Thyroid gland (tissue), 4 donors: ENCODE data around the gene LDHB. TPM values are rescaled to one million over a fixed set of nuclear protein-coding genes. Genes with fewer than 3 reads are reported as not detected.
A peak's percentile ranks its signal among the peaks of the same experiment; 100 is the strongest.

Experiments used
- DNase-seq, 2 donors: peaks; one replicate each; pipeline ENCODE4 v3.0.0-alpha.2; 2019
- H3K27ac ChIP-seq, 3 donors: fragments of 200-600 bp; sonication (generic); 1 replicate in 2 of 3; 2 replicates in 1 of 3; pipeline ENCODE4 v1.5.1; 2016 to 2019; ENCODE audit warnings: mild to moderate bottlenecking in 1 of 3, moderate library complexity in 1 of 3
- H3K27me3 ChIP-seq: fragments of 200-600 bp; sonication (generic); one replicate; pipeline ENCODE4 v1.5.1; 2019
- H3K36me3 ChIP-seq, 2 donors: fragments of 200-600 bp; sonication (generic); one replicate each; pipeline ENCODE4 v1.5.1; 2016 to 2019
- H3K4me1 ChIP-seq, 2 donors: fragments of 200-600 bp; sonication (generic); one replicate each; pipeline ENCODE4 v1.5.1; 2017 to 2019
- H3K4me3 ChIP-seq, 3 donors: fragments of 200-600 bp; sonication (generic); replicated peaks in 1 of 3; 1 replicate in 2 of 3; 2 replicates in 1 of 3; pipeline ENCODE4 v1.5.1; 2016; ENCODE audit warnings: mild to moderate bottlenecking in 1 of 3
- H3K9me3 ChIP-seq: fragments of 200-600 bp; sonication (generic); one replicate; pipeline ENCODE4 v1.5.1; 2017
- POLR2A ChIP-seq, 2 donors: fragments of 450-650 bp; IDR thresholded peaks; one replicate each; pipeline ENCODE4 v1.6.1; 2017; ENCODE audit warnings: antibody characterized with exemption in 2 of 2, mild to moderate bottlenecking in 2 of 2, moderate library complexity in 1 of 2
- WGBS, 2 donors: methylation state at CpG; one replicate each; pipeline ENCODE4 v1.1.5; 2017; 5-methylcytosine and 5-hydroxymethylcytosine counted together
- intact Hi-C: fragments of 100-400 bp; cut with DNase I; formaldehyde crosslinking; loops from one replicate; pipeline ENCODE4 v1.15.1; 2023
- total RNA-seq, 4 donors: library from RNA; depleted of rRNA; stranded (reverse); fragments of >200 nt; gene quantifications; one replicate each; pipeline ENCODE4 v1.2.3, GENCODE V29; 2016
- TF ChIP-seq, protein P1 (sequence below), 6 experiments: fragments of 200-600 bp in 3 of 6; fragments of 450-650 bp in 3 of 6; sonication (generic) in 3 of 6; IDR thresholded peaks; one replicate each; pipeline ENCODE4 v1.5.1; 2016 to 2019; ENCODE audit warnings: antibody characterized with exemption in 6 of 6, mild to moderate bottlenecking in 2 of 6, inconsistent platforms in 1 of 6, moderate library complexity in 1 of 6

Gene LDHB
- total RNA-seq, 4 donors from 2014 or later = 338 to 531 (median 407) TPM

DNA sequence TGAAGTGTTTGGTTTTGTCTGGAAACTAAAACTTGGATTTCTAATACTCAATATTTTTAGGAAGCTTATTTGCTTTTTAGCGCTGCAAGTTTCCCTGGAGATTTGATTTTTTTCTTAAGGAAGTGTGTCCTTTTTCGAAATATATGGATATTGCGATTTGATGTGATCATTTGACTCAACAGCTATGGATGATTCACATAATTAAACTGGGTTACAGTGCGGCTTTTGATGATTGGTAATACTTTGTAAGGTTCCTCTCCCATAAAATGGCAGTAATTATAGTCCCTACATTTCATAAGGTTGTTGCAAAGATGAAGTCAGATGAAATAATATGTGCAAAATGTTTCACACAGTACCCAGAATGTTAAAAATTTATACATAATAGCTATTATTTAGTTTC, 13.1 kb downstream of the LDHB start:
- no peaks in the 10 kb centered on the region for H3K27me3 ChIP-seq
- no peak overlapping the region for H3K27ac ChIP-seq
- TF ChIP-seq POLR2A (IDR thresholded peaks at IDR 0.05) = no peak
- TF ChIP-seq, protein P1, sequence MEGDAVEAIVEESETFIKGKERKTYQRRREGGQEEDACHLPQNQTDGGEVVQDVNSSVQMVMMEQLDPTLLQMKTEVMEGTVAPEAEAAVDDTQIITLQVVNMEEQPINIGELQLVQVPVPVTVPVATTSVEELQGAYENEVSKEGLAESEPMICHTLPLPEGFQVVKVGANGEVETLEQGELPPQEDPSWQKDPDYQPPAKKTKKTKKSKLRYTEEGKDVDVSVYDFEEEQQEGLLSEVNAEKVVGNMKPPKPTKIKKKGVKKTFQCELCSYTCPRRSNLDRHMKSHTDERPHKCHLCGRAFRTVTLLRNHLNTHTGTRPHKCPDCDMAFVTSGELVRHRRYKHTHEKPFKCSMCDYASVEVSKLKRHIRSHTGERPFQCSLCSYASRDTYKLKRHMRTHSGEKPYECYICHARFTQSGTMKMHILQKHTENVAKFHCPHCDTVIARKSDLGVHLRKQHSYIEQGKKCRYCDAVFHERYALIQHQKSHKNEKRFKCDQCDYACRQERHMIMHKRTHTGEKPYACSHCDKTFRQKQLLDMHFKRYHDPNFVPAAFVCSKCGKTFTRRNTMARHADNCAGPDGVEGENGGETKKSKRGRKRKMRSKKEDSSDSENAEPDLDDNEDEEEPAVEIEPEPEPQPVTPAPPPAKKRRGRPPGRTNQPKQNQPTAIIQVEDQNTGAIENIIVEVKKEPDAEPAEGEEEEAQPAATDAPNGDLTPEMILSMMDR (IDR thresholded peaks at IDR 0.05) = no peak
- intact Hi-C loops = no loop called here
- H3K36me3 ChIP-seq = peaks cover 35 to 39% of the 10 kb centered on the region in 2 donors
- DNase-seq = no peak
- 92 to 94% methylated on average over 4 of the region's 4 CpGs for WGBS, 2 donors
- no peaks in the 10 kb centered on the region for H3K9me3 ChIP-seq
- no peaks in the 10 kb centered on the region for H3K4me1 ChIP-seq
- no peak overlapping the region for H3K4me3 ChIP-seq

DNA sequence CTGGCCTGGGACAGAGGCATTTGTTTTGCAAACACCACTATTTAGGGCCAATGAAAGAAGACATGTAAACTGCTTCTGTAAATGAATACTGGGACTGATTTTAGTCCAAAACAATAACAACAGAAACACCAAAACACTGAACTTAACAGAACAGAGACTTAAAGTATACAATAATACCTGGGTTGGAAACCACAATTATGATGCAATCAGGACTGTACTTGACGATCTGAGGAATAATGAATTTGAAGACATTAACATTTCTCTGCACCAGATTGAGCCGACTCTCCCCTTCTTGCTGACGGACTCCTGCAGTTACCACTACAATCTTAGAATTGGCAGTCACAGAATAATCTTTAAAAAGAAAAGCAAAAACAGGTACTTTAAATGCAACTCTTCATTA, 13.9 kb downstream of the LDHB start:
- peaks cover 35 to 39% of the 10 kb centered on the region in 2 donors for H3K36me3 ChIP-seq
- TF ChIP-seq POLR2A (IDR thresholded peaks at IDR 0.05) = no peak
- TF ChIP-seq, protein P1 (IDR thresholded peaks at IDR 0.05) = no peak
- H3K27ac ChIP-seq = no peak overlapping the region
- H3K9me3 ChIP-seq = no peaks in the 10 kb centered on the region
- no peaks in the 10 kb centered on the region for H3K27me3 ChIP-seq
- intact Hi-C loops = no loop called here
- H3K4me1 ChIP-seq = peaks cover 0 to 2% of the 10 kb centered on the region in 2 donors
- WGBS, 2 donors = 87 to 90% methylated on average over 3 of the region's 3 CpGs
- no peak overlapping the region for H3K4me3 ChIP-seq
- no peak for DNase-seq

DNA sequence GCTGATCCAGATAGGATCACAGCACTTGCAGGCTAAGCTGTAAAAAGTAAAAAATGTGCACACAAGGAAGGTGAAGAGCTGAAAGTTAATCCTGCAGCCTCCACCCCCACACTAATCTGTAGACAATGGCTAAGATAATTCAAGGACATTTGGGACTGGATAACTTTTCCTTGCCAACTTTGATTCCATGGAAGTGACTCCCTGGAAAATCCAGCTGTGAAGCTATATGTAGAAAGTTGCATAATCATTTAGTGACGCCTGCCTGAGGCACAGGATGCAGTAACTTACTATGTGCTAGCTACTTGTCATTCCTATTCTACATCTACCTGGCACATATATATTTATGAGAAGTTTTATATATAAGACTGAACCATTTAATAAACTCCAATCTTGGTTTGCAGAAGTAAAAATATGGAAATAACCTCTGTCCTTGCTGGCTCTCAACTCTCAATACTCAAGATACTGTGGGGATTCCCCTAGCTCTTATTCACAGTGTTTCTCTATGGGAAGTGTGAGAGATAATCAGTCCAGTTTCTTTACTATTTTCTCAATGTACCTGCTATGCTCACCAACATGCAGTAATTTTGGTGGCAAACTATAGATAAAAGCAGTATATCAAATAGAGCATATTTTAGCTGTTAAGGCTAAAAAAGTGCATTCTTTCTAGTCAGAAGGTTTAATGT, 14.8 kb downstream of the LDHB start:
- Histone ChIP-seq H3K4me3 (no peak overlapping the region), H3K9me3 (no peaks in the 10 kb centered on the region), H3K27me3 (no peaks in the 10 kb centered on the region), H3K27ac (no peak overlapping the region), H3K36me3 (peaks cover 31 to 39% of the 10 kb centered on the region in 2 donors), H3K4me1 (peaks cover 0 to 4% of the 10 kb centered on the region in 2 donors)
- WGBS, 2 donors = 81 to 87% methylated on average over 1 of the region's 1 CpG
- TF ChIP-seq, protein P1 (IDR thresholded peaks at IDR 0.05) = no peak
- no peak for TF ChIP-seq POLR2A (IDR thresholded peaks at IDR 0.05)
- DNase-seq = no peak
- intact Hi-C loops = no loop called here

DNA sequence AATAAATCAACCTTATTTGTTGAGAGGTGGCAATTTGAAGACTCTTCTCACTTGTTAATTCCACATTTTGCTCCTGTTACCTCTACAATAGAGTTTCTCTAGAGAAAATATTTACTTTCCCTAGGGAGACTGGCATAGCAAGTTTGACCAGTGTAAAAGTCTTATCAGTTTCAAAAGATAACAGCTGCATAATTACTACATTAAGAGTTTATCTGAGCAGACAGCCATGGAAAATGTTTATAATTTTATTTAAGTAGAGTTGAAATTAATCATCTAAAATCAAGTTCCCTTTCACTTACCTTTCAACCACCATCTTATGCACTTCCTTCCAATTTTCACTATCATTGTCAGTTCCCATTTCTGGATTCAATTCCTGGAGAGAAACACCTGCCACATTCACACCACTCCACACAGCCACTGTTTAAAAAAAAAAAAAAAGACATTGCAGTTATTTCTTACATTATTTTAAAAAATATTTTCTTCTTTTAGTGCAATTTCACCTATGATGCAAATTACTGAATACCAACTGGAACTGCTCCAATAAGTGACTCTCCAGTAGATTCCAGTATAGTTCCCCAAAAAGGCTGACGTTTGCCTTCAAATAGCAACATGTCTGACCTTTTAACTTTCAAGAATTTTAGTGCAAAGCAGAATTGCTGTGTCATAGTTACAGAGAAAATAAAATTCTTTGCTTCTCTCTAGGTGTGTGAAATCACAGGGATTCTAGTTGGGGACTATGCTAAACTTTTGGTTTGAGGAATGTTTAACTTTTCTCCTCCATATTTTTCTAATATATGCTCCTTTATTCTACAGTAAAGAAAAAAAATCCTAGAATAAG, 19.4 kb downstream of the LDHB start:
- WGBS, 2 donors = 58 to 64% methylated on average over 1 of the region's 1 CpG
- Histone ChIP-seq H3K27ac (peak overlapping the region; percentile 37 to 69 (median 60)), H3K4me1 (peaks cover 0 to 4% of the 10 kb centered on the region in 2 donors), H3K27me3 (no peaks in the 10 kb centered on the region), H3K36me3 (peaks cover 45 to 46% of the 10 kb centered on the region in 2 donors), H3K9me3 (no peaks in the 10 kb centered on the region), H3K4me3 (no peak overlapping the region)
- no peak for TF ChIP-seq POLR2A (IDR thresholded peaks at IDR 0.05)
- TF ChIP-seq, protein P1 (IDR thresholded peaks at IDR 0.05) = no peak
- DNase-seq = no peak
- intact Hi-C loops = no loop called here

DNA sequence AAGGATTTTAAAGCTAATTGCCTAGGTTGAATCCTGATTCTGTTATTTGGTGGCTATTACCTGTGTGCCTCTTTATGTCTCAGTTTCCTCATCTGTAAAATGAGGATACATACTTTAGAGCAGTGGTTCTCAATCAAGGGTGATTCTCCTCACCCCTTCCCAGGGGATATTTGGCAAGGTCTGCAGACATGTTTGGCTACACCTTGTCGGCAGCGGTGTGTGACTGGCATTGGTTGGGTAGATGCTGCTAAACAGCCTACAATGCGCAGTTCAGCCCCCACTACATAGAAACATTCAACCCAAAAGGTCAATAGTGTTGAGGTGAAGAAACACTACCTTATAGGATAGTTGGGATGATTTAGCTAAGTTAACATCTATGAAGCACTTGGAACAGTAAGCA, 23.4 kb downstream of the LDHB start:
- H3K9me3 ChIP-seq = no peaks in the 10 kb centered on the region
- no peak for DNase-seq
- peaks cover 0 to 4% of the 10 kb centered on the region in 2 donors for H3K4me1 ChIP-seq
- peaks cover 26 to 30% of the 10 kb centered on the region in 2 donors for H3K36me3 ChIP-seq
- H3K4me3 ChIP-seq = no peak overlapping the region
- TF ChIP-seq, protein P1 (IDR thresholded peaks at IDR 0.05) = no peak
- no peak for TF ChIP-seq POLR2A (IDR thresholded peaks at IDR 0.05)
- H3K27ac ChIP-seq = no peak overlapping the region
- 96 to 98% methylated on average over 3 of the region's 3 CpGs for WGBS, 2 donors
- intact Hi-C loops = no loop called here
- no peaks in the 10 kb centered on the region for H3K27me3 ChIP-seq
